H1 (cell line): ENCODE data around the gene TMEM235.

ENCODE experiments used
- EGR1 ChIP-seq: IDR thresholded peaks from 2 replicates; pipeline ENCODE4 v1.6.1; 2011; ENCODE audit warnings: low read depth, low read length, borderline replicate concordance
- FOSL1 ChIP-seq: IDR thresholded peaks from 2 replicates; pipeline ENCODE4 v1.6.1; 2011; ENCODE audit warnings: mild to moderate bottlenecking, low read depth, low read length, moderate library complexity; ENCODE audit not compliant: insufficient read depth
- MAFK ChIP-seq: IDR thresholded peaks from 2 replicates; pipeline ENCODE4 v1.6.1; 2012; ENCODE audit warnings: low read depth, mild to moderate bottlenecking, improper control_type of control experiment, low read length
- NANOG ChIP-seq: IDR thresholded peaks from 2 replicates; pipeline ENCODE4 v1.6.1; 2011; ENCODE audit warnings: low read length, low read depth, mild to moderate bottlenecking, inconsistent platforms; ENCODE audit not compliant: insufficient read depth, poor library complexity, severe bottlenecking
- POLR2AphosphoS5 ChIP-seq: IDR thresholded peaks from 2 replicates; pipeline ENCODE4 v1.6.1; 2011; ENCODE audit warnings: low read depth, low read length
- RAD21 ChIP-seq, 2 experiments: IDR thresholded peaks in 1 of 2; conservative IDR thresholded peaks in 1 of 2; 2 replicates each; pipeline ENCODE4 v1.6.1; 2011; ENCODE audit warnings: low read depth in 2 of 2, low read length in 2 of 2, improper control_type of control experiment in 1 of 2, inconsistent platforms in 1 of 2, mild to moderate bottlenecking in 1 of 2, moderate library complexity in 1 of 2
- RBBP5 ChIP-seq: IDR thresholded peaks from 2 replicates; pipeline ENCODE4 v1.7.1; 2012; ENCODE audit warnings: low read depth, mild to moderate bottlenecking, inconsistent platforms, low read length, moderate library complexity, borderline replicate concordance
- RXRA ChIP-seq: IDR thresholded peaks from 2 replicates; pipeline ENCODE4 v1.6.1; 2011; ENCODE audit warnings: low read depth, mild to moderate bottlenecking, low read length, moderate library complexity; ENCODE audit not compliant: insufficient read depth
- SUZ12 ChIP-seq: fragments of 200-600 bp; sonication (generic); IDR thresholded peaks from 2 replicates; pipeline ENCODE4 v1.6.1; 2012; ENCODE audit warnings: mild to moderate bottlenecking, inconsistent platforms, low read length, moderate library complexity, mixed read lengths
- YY1 ChIP-seq: IDR thresholded peaks from 2 replicates; pipeline ENCODE4 v1.6.1; 2011; ENCODE audit warnings: low read depth, mild to moderate bottlenecking, low read length
- ZNF274 ChIP-seq: IDR thresholded peaks from 2 replicates; pipeline ENCODE4 v1.7.0; 2012; ENCODE audit warnings: low read length, borderline replicate concordance; ENCODE audit errors: extremely low read depth
- TF ChIP-seq, protein P1 (sequence below), 3 experiments: IDR thresholded peaks; 1 replicate in 2 of 3; 2 replicates in 1 of 3; pipeline versions ENCODE4 v1.5.1 to v1.6.1; 2011; ENCODE audit warnings: low read length in 3 of 3, mild to moderate bottlenecking in 3 of 3, inconsistent platforms in 2 of 3, low read depth in 1 of 3, moderate library complexity in 1 of 3; ENCODE audit not compliant: insufficient read depth in 1 of 3; ENCODE audit errors: control extremely low read depth in 1 of 3

DNA sequence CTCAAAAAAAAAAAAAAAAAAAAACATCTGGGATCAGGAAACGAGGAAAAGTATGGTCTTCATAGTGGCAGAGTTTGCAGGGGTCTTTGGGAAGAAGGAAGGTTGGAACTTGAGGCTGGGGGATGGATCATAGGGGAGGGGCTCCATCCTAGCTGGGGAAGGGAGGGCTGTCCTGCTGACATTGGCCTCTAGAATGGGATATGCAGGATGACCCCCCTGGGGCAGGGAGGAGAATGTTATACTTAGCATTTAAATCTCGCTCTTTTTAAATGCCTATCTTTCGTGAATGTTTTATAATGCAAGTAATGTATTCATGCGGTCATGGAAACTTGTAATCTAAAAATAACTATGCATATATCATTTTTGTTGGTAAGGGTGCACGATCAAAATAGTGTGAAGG is 33.2 kb downstream of the TMEM235 start:
- TF ChIP-seq, protein P1, sequence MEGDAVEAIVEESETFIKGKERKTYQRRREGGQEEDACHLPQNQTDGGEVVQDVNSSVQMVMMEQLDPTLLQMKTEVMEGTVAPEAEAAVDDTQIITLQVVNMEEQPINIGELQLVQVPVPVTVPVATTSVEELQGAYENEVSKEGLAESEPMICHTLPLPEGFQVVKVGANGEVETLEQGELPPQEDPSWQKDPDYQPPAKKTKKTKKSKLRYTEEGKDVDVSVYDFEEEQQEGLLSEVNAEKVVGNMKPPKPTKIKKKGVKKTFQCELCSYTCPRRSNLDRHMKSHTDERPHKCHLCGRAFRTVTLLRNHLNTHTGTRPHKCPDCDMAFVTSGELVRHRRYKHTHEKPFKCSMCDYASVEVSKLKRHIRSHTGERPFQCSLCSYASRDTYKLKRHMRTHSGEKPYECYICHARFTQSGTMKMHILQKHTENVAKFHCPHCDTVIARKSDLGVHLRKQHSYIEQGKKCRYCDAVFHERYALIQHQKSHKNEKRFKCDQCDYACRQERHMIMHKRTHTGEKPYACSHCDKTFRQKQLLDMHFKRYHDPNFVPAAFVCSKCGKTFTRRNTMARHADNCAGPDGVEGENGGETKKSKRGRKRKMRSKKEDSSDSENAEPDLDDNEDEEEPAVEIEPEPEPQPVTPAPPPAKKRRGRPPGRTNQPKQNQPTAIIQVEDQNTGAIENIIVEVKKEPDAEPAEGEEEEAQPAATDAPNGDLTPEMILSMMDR (IDR thresholded peaks at IDR 0.05; ENCODE audit: control extremely low read depth in 1 of 3, insufficient read depth in 1 of 3, low read depth in 1 of 3, low read length in 3 of 3), result no peak
- TF ChIP-seq YY1 (no peak), EGR1 (no peak), RXRA (no peak), RAD21 (IDR thresholded peaks at IDR 0.05 in 1 of 2, conservative IDR thresholded peaks at IDR 0.05 in 1 of 2; ENCODE audit: low read depth in 2 of 2, low read length in 2 of 2) (no peak), SUZ12 (no peak), FOSL1 (no peak), RBBP5 (no peak), MAFK (no peak), POLR2AphosphoS5 (no peak), NANOG (no peak), ZNF274 (no peak)
